SK-N-MC (cell line): ENCODE data around the gene MTG2.

Experiments
- DNase-seq: peaks from one replicate; pipeline ENCODE4 v3.0.0-alpha.2; 2011; ENCODE audit warnings: low read depth, low spot score
- H3K27ac ChIP-seq: fragments of 200-600 bp; sonication (generic); 2 replicates; pipeline ENCODE4 v1.5.1; 2016; ENCODE audit warnings: mixed run types
- H3K36me3 ChIP-seq: fragments of 200-600 bp; sonication (generic); 2 replicates; pipeline ENCODE4 v1.6.1; 2017; ENCODE audit warnings: antibody characterized with exemption, low read length, mixed read lengths; ENCODE audit not compliant: insufficient read depth
- H3K4me3 ChIP-seq: fragments of 200-600 bp; sonication (generic); 2 replicates; pipeline ENCODE4 v1.5.1; 2016
- H3K9ac ChIP-seq: fragments of 200-600 bp; sonication (generic); 2 replicates; pipeline ENCODE4 v1.8.0; 2017; ENCODE audit warnings: mixed run types, mixed read lengths; ENCODE audit not compliant: insufficient read length
- H3K9me3 ChIP-seq: fragments of 200-600 bp; sonication (generic); 2 replicates; pipeline ENCODE4 v1.6.1; 2017; ENCODE audit warnings: low read depth, mild to moderate bottlenecking, antibody characterized with exemption, low read length, moderate library complexity, mixed read lengths
- EZH2 ChIP-seq: fragments of 200-600 bp; sonication (generic); IDR thresholded peaks from one replicate; pipeline ENCODE4 v1.6.1; 2017; ENCODE audit warnings: antibody characterized with exemption
- FOXP2 ChIP-seq: optimal IDR thresholded peaks from 2 replicates; pipeline ENCODE3; 2011; ENCODE audit warnings: mild to moderate bottlenecking, moderate library complexity; ENCODE audit not compliant: insufficient read depth; ENCODE audit errors: extremely low read length, control extremely low read depth
- POLR2AphosphoS5 ChIP-seq: IDR thresholded peaks from 2 replicates; pipeline ENCODE4 v1.6.1; 2012; ENCODE audit warnings: mild to moderate bottlenecking, low read depth, low read length, borderline replicate concordance

MTG2 gene

DNA sequence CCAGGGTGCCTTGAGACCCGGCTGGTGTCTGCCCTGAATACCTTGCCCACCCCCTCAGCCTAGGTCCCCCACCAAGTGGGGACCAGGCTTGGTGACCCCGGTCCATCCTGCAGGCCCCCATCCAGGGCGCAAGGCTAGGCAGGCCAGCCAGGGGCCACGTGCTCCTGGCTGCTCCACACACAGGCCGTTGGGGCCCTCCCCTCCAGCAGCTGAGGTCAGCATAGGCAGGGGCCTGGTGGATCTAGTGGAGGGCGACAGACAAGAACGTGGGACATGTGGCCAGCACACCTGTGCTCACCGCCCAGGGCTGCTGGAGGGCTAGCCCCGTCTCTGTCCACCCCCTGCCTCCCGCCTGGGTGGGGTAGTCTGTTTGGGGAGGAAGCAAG, 44.8 kb downstream of the MTG2 start:
- TF ChIP-seq EZH2 (no peak), FOXP2 (no peak), POLR2AphosphoS5 (no peak)
- Histone ChIP-seq H3K27ac (no peak overlapping the region), H3K9ac (no peak overlapping the region)

DNA sequence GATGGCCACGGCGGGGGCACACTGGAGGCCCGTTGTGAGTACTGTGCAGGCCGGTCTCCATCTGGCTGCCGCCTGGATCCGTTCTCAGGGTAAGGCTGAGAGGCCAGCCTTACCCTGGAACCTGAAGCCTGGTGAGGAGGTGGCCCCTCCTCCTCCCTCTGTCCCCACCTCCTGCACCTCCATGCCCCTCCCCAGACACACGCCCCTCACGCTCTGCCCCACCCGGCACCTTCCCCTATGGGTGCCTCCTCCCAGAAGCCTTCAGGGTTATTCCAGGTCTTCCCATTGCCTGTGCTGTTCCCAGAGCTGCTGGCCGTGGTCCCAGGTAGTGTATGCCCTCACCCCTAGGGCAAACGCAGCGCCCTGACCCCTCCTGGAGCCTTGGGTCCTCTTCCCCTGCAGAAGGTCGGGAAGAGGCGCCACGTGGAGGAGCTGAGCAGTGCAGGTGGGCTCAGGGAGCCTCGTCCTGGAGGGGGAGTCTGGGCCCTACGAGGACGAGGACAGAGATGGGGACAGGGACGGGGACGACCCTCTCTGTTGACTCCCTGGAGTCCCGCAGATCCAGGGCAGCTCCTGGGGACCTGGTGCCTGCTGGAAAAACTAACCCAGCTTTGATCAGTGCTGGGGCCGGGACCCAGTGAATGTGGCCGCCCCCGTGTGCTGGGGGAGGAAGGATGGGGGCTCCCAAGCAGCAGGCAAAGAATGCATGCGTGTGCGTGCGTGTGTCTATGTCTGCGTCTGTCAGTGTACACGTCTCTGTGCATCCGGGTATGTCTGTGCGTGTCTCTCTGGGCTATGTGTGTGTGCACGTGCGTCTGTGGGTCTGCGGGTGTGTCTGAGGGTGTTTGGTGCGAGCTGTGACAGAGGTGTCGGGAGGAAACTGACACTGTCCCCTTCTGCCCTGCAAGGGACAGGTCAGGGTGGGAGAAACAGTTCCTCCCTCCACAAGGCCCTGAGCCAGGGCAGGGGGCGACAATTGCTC, 45.4 kb downstream of the MTG2 start:
- Histone ChIP-seq H3K4me3 (peak overlapping the region; percentile 22; the same call in 1 of the 2 replicates), H3K9me3 (no peaks in the 10 kb centered on the region), H3K36me3 (no peaks in the 10 kb centered on the region), H3K27ac (no peak overlapping the region), H3K9ac (no peak overlapping the region)
- no peak for DNase-seq
- TF ChIP-seq EZH2 (no peak), FOXP2 (no peak), POLR2AphosphoS5 (no peak)

More for the DNA sequence above, 44.8 kb downstream of the MTG2 start:
- DNase-seq = no peak
- Histone ChIP-seq H3K36me3 (no peaks in the 10 kb centered on the region), H3K9me3 (no peaks in the 10 kb centered on the region), H3K4me3 (no peak overlapping the region)

DNA sequence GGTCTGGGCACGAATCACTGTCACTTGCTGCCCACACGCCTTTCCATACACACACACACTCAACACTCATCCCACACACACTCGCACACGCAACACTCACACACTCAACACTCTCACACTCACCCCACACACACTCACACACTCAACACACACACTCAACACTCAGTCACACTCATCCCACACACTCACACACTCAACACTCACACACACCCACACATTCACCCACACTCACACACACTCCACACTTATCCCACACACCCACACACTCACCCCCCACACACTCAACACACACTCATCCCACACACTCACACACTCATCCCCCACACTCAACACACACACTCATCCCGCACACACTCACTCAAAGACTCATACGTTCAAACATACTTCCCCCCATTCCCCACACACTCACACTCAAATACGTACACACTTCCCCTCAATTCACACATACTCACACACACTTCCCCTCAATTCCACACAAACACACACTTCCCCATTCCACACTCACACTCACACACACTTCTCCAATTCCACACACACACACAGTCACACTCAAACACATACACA, 46.2 kb downstream of the MTG2 start:
- no peaks in the 10 kb centered on the region for H3K36me3 ChIP-seq

DNA sequence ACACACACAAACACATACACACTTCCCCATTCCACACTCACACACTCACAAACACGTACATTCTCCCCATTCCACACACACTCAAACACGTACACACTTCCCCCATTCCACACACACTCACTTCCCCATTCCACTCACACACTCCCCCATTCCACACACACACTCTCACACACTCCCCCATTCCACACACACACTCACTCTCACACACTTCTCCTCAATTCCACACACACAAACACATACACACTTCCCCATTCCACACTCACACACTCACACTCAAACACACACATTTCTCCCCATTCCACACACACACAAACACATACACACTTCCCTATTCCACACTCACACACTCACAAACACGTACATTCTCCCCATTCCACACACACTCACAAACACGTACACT, 46.8 kb downstream of the MTG2 start:
- Histone ChIP-seq H3K4me3 (no peak overlapping the region), H3K9me3 (no peaks in the 10 kb centered on the region), H3K27ac (no peak overlapping the region), H3K9ac (no peak overlapping the region), H3K36me3 (no peaks in the 10 kb centered on the region)
- DNase-seq = no peak
- TF ChIP-seq EZH2 = no peak
- TF ChIP-seq FOXP2 = no peak
- TF ChIP-seq POLR2AphosphoS5 = no peak

More for the DNA sequence above, 46.2 kb downstream of the MTG2 start:
- DNase-seq = no peak
- Histone ChIP-seq H3K9ac (no peak overlapping the region), H3K4me3 (no peak overlapping the region), H3K27ac (no peak overlapping the region), H3K9me3 (no peaks in the 10 kb centered on the region)
- TF ChIP-seq POLR2AphosphoS5 (no peak), FOXP2 (no peak), EZH2 (no peak)

DNA sequence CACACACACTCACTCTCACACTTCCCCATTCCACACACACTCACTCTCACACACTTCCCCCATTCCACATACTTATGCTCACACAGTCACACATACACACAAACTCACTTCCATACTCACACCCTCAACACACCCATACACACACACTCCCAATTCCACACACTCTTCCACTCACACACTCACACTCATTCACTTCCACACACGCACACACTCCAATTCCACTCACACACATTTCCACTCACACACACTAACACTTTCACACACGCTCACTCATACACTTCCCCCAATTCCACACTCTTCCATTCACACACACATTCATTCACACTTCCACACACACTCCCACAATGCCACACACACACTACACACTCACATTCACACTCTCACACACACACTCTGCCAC, 47.4 kb downstream of the MTG2 start:
- no peak overlapping the region for H3K9ac ChIP-seq
- no peaks in the 10 kb centered on the region for H3K9me3 ChIP-seq
- DNase-seq = no peak
- no peak overlapping the region for H3K4me3 ChIP-seq
- no peak overlapping the region for H3K27ac ChIP-seq
- no peak for TF ChIP-seq POLR2AphosphoS5
- no peak for TF ChIP-seq EZH2
- no peak for TF ChIP-seq FOXP2
- H3K36me3 ChIP-seq = no peaks in the 10 kb centered on the region

DNA sequence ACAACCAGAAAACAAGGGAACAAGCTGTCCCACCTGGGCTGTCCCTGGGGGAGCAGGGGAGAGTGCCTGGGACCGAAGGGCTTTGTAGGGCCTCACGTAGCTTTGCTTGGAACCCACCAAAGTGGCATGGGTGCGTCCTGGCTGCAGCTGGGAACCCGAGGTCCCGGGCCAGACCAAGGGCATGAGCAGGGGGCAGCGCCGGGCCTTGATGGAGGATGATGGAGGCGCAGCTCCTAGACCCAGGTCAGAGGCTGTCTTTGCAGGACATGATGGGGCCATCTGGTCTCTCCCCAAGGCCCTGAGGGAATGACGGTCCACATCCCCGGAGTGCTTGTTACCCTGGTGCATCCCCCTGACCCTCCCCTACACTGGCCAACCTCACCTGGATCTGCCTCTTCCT, 47.9 kb downstream of the MTG2 start:
- Histone ChIP-seq H3K9ac (no peak overlapping the region), H3K4me3 (no peak overlapping the region), H3K9me3 (no peaks in the 10 kb centered on the region), H3K36me3 (no peaks in the 10 kb centered on the region), H3K27ac (no peak overlapping the region)
- TF ChIP-seq POLR2AphosphoS5 = no peak
- TF ChIP-seq FOXP2 = no peak
- no peak for TF ChIP-seq EZH2
- DNase-seq = no peak

DNA sequence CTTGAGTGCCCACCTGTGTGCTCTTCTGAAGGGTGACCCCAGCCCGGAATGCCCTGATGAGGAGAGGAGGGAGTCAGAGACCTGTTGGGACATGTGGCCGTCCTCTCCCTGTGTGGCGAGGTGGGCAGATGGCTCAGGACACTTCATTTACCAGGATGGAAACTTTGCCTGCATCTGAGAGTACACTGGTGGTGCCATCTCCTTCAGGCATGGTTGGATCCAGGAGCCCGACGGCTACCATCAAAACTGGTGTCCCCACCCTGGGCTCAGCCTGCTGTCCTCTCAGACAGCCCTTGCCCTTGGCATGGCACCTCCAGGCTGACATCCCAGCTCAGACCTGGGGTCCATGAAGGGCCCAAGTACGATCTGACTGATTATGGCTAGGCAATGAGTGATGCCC, 48.5 kb downstream of the MTG2 start:
- Histone ChIP-seq H3K4me3 (no peak overlapping the region), H3K27ac (no peak overlapping the region), H3K9me3 (no peaks in the 10 kb centered on the region), H3K36me3 (no peaks in the 10 kb centered on the region), H3K9ac (no peak overlapping the region)
- no peak for TF ChIP-seq POLR2AphosphoS5
- TF ChIP-seq EZH2 = no peak
- TF ChIP-seq FOXP2 = no peak
- no peak for DNase-seq

DNA sequence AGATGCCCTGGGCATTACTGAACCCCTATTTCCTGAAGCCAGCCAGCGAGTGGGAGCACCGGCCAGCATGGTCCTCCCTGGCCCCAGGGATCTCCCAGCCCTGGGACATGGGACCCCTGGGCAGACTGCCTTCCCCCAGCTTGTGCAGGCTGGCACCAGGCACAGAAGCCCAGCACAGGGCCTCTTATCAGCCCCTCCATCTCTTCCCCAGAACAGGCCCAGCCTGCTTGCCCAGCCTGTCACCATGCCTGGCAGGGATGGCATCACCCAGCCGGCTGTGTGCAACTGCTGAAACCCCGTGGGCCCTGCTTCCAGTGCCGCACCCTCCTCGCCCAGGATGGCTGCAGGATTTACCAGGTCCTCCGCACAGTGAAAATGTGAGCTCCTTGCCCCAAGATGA, 49.4 kb downstream of the MTG2 start:
- H3K9ac ChIP-seq = no peak overlapping the region
- no peak for DNase-seq
- TF ChIP-seq FOXP2 = no peak
- no peaks in the 10 kb centered on the region for H3K36me3 ChIP-seq
- H3K27ac ChIP-seq = no peak overlapping the region
- no peaks in the 10 kb centered on the region for H3K9me3 ChIP-seq
- H3K4me3 ChIP-seq = no peak overlapping the region
